Adipose tissue (tissue), 3 donors: ENCODE results near the gene DYSF. TPM values are rescaled to one million over a fixed set of nuclear protein-coding genes. Genes with fewer than 3 reads are reported as not detected.

Source experiments
- H3K27ac ChIP-seq: one replicate; pipeline ENCODE4 v1.5.1; 2013; ENCODE audit warnings: low read depth, low read length
- WGBS, 3 donors: extraction: QIAGEN DNeasy Blood & Tissue Kit; methylation state at CpG; one replicate each; pipeline ENCODE4 v1.1.7; 2013; 5-methylcytosine and 5-hydroxymethylcytosine counted together
- polyA plus RNA-seq, 3 donors: library from polyadenylated mRNA; stranded (reverse); fragments of 200-250 nt; gene quantifications; one replicate each; pipeline ENCODE4 v1.2.3, GENCODE V29; 2013
- donor health status: healthy with polysubstance abuse.
- donor health status: Bipolar disorder and iron deficiency.
- donor health status: healthy.

DYSF gene
- polyA plus RNA-seq, 3 donors, result 1.5 to 24.0 (median 20.7) TPM

DNA sequence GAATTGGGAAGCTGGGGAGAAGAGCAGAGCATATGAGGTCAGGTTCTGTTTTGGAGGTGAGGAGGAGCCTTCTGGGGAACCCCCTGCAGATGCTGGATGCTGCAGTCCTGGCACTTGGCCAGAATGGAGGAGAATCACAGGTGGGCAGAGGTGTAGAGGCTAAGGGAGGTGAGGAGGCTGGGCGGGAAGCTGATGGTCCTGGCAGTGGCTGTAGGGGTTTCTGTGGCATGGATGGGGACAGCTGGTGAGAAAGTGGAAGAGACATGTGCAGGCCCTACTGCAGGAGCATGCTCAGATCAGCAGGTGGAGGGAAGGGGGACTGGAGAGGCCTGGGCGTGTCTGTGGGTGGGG, 101.3 kb downstream of the DYSF start:
- WGBS, 3 donors, result 92 to 97% (median 96%) methylated on average over 2 of the region's 2 CpGs
- no peak overlapping the region for H3K27ac ChIP-seq

- H3K27ac ChIP-seq, result no peak overlapping the region
- 49 to 89% (median 83%) methylated on average over 21 of the region's 21 CpGs for WGBS, 3 donors
Observed at GRCh38 chr2:71555798-71556454, 102.6 kb downstream of the DYSF start.

- H3K27ac ChIP-seq, result no peak overlapping the region
- 64 to 80% (median 78%) methylated on average over 5 of the region's 5 CpGs for WGBS, 3 donors
Observed at GRCh38 chr2:71556692-71557250, 103.4 kb downstream of the DYSF start.

- no peak overlapping the region for H3K27ac ChIP-seq
- 75 to 92% (median 88%) methylated on average over 6 of the region's 6 CpGs for WGBS, 3 donors
Observed at GRCh38 chr2:71557321-71557720, 104.0 kb downstream of the DYSF start.

DNA sequence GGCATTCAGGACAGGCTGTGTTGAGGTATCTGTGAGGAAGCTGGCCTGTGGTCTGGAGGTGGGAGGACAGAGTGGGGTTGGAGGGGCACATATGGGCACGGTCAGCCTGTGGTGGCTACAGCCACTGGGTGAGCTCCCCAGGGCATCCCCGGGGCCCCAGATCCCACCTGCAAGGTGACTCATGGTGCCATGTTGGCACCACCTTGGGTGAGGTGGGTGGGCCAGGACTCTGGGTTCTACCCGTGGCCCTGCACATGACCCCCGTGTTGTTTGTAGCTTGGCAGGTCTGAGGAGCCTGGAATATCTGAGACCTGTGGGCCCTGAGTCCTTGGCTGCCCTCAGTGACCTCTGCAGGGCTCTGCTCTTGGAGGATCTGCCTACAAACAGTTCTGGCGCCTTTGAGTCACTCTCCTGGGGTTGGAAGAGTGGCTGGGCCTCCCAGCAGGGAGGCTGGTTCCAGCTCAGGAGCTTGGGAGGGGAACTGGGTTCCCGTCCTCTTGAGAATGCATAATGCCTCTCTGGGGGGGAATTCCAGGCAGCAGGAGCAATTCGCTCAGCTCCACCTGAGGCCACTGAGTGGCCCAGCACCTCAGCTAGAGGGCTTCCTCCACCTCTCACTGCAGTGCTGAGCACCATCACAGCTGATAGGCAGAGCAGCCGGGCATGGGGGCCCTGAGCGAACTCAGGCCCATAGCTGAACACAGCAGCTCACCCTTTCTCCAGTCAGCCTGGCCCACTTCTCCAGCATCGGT, 105.1 kb downstream of the DYSF start:
- no peak overlapping the region for H3K27ac ChIP-seq
- 87 to 91% (median 88%) methylated on average over 8 to 10 of the region's 10 CpGs for WGBS, 3 donors

- no peak overlapping the region for H3K27ac ChIP-seq
- 83 to 86% (median 84%) methylated on average over 15 of the region's 15 CpGs for WGBS, 3 donors
Observed at GRCh38 chr2:71559080-71559827, 105.9 kb downstream of the DYSF start.

GRCh38 chr2:71559828-71560637, 106.7 kb downstream of the DYSF start:
- 69 to 83% (median 82%) methylated on average over 31 of the region's 31 CpGs for WGBS, 3 donors
- no peak overlapping the region for H3K27ac ChIP-seq

DNA sequence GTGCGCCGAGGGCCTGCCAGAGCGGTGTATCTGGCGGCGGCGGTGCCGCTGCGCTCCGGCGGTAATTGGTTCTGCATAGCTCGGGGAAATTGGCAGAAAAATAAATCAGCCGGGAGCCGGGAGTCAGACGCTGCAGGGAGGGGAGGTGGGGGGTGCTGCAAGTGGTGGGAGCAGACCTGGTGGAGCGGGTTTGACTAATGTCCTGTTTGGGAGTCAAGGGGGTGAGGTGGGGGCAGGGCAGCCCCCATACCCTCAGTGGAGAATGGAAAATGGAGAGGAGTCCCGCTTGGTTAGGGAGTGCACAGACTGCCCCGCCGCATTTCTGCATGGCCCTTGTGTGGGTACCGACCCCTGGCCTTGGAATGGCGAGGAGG, 107.3 kb downstream of the DYSF start:
- H3K27ac ChIP-seq, result no peak overlapping the region
- WGBS, 3 donors, result 39 to 75% (median 69%) methylated on average over 20 of the region's 20 CpGs

GRCh38 chr2:71561441-71562267, 108.3 kb downstream of the DYSF start:
- WGBS, 3 donors, result 74 to 95% (median 93%) methylated on average over 15 of the region's 15 CpGs
- no peak overlapping the region for H3K27ac ChIP-seq

- H3K27ac ChIP-seq, result no peak overlapping the region
- 74 to 86% (median 85%) methylated on average over 7 of the region's 7 CpGs for WGBS, 3 donors
Observed at GRCh38 chr2:71562518-71562917, 109.2 kb downstream of the DYSF start.

- 90 to 95% (median 91%) methylated on average over 11 of the region's 11 CpGs for WGBS, 3 donors
- no peak overlapping the region for H3K27ac ChIP-seq
Observed at GRCh38 chr2:71563872-71564271, 110.5 kb downstream of the DYSF start.

DNA sequence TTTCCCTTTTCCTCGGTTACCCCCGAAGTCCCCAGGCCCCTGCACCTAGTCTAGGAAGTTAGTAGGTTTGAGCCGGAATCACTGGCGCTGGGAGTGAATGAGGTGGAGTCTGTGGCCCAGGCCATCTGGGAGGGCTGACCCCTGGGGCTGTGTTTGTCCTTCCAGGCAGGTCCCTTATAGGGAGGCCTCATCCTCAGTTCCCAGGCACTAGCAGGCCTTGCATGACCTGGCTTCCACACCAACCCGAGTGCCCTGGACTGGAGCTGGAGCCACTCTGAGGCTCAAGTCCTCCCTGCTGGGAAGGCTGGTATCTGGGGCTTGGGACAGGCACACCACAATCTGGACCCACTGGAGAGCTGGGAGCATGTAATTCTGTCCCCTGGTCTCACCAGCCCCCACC, 111.0 kb downstream of the DYSF start:
- 89 to 98% (median 92%) methylated on average over 5 of the region's 5 CpGs for WGBS, 3 donors

GRCh38 chr2:71564790-71565189, 111.4 kb downstream of the DYSF start:
- 91 to 92% (median 91%) methylated on average over 7 of the region's 7 CpGs for WGBS, 3 donors
- no peak overlapping the region for H3K27ac ChIP-seq

More for the DNA sequence above, 111.0 kb downstream of the DYSF start:
- H3K27ac ChIP-seq, result no peak overlapping the region

DNA sequence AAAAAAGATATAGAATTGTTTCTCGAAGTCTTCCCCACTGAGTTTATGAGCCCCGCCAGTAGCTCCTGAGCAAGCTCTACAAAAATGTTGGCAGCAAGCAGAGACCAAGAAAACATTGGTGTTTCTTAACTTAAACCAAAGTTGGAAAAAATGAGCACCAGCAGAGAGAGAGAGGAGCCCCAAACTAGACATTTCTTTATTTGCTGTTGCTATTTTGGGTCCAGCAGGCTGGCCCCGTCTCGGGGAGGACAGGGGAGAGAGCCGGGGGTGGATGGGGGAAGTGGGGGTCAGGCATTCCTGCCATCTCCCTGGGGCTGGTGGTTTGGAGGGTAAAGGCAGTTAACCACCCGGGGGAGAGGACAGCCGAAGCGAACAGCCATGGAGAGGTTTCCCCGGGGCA, 113.0 kb downstream of the DYSF start:
- 57 to 65% (median 63%) methylated on average over 9 of the region's 9 CpGs for WGBS, 3 donors
- no peak overlapping the region for H3K27ac ChIP-seq

DNA sequence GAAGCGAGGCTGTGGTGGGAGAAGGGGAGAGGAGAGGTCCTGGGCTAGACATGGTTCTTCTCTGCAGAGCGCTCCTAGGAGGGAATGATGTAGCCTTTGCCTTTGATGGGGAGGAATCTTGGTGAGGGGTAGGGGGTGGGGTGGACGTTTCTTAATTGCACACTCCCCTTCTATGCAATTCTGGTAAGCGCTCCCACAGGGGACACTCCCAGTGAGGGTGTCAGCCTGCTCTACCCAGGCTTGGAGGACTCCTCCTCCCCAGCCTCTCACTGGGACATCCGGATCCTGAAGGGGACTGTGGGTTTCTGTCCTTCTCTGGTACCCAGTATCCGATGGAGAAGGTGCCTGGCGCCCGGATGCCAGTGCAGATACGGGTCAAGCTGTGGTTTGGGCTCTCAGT, 114.3 kb downstream of the DYSF start:
- no peak overlapping the region for H3K27ac ChIP-seq
- WGBS, 3 donors, result 80 to 91% (median 90%) methylated on average over 9 of the region's 9 CpGs

DNA sequence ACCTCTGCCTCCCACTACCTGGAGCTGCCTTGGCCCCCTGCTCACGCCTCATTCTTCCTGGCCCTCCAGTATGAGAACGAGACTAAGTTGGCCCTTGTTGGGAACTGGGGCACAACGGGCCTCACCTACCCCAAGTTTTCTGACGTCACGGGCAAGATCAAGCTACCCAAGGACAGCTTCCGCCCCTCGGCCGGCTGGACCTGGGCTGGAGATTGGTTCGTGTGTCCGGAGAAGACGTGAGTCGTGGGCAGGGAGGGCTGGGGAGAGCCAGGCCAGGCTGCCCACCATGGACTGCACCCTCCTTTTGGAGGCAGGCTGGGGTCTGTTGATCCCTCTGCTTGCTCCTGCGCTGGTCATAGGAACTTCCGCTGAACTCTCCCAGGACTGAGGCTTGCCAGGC, 114.7 kb downstream of the DYSF start:
- H3K27ac ChIP-seq, result no peak overlapping the region
- 82 to 97% (median 92%) methylated on average over 14 of the region's 14 CpGs for WGBS, 3 donors

DNA sequence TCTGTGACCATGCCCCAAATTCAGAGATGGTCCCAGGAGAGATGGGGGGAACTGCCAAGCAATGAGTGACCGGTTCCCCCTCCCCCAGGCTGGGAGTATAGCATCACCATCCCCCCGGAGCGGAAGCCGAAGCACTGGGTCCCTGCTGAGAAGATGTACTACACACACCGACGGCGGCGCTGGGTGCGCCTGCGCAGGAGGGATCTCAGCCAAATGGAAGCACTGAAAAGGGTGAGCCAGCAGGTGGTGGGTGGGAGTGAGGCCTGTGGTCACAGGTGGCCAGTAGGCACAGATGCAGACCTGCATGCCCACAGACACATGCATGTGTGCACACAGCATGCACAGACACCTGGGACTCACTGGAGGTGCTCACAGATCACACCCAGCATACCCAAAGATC, 117.2 kb downstream of the DYSF start:
- no peak overlapping the region for H3K27ac ChIP-seq
- 95 to 97% (median 96%) methylated on average over 10 of the region's 10 CpGs for WGBS, 3 donors
